Measurements from ENCODE around the gene DCAF8.

DCAF8 gene

GRCh38 chr1:160214481-160215140, 47.7 kb downstream of the DCAF8 start:
- Histone ChIP-seq H3K79me2 (ENCODE audit: insufficient read depth, low read depth) (peaks cover 14% of the 10 kb centered on the region), H4K20me1 (ENCODE audit: insufficient read depth) (0 out of 2 replicates have a peak, but pooled peaks cover 4% of the 10 kb centered on the region), H3K4me1 (ENCODE audit: low read depth, poor library complexity, severe bottlenecking) (peaks cover 17% of the 10 kb centered on the region), H3K4me2 (no peak overlapping the region), H3K36me3 (ENCODE audit: insufficient read depth) (peaks cover 27% of the 10 kb centered on the region; the same call in 1 of the 2 replicates), H3K9ac (no peak overlapping the region), H3K27ac (peak overlapping the region; percentile 5; the same call in 1 of the 2 replicates), H2AFZ (ENCODE audit: low read depth) (no peak overlapping the region), H3K27me3 (ENCODE audit: insufficient read depth, low read depth) (no peaks in the 10 kb centered on the region), H3K4me3 (IDR thresholded peaks at IDR 0.05; ENCODE audit: insufficient read depth, low read depth, low read length) (no peak overlapping the region)
- TF ChIP-seq CTCF (conservative IDR thresholded peaks at IDR 0.05; ENCODE audit: low read depth, low read length), result no peak

GRCh38 chr1:160211046-160211790, 51.1 kb downstream of the DCAF8 start:
- no peaks in the 10 kb centered on the region for H3K27me3 ChIP-seq (ENCODE audit: insufficient read depth, low read depth)
- H3K9ac ChIP-seq, result no peak overlapping the region
- 0 out of 2 replicates have a peak, but pooled peaks cover 4% of the 10 kb centered on the region for H4K20me1 ChIP-seq (ENCODE audit: insufficient read depth)
- no peak overlapping the region for H3K4me3 ChIP-seq (IDR thresholded peaks at IDR 0.05; ENCODE audit: insufficient read depth, low read depth, low read length)
- H3K79me2 ChIP-seq (ENCODE audit: insufficient read depth, low read depth), result peaks cover 38% of the 10 kb centered on the region
- H2AFZ ChIP-seq (ENCODE audit: low read depth), result no peak overlapping the region
- H3K36me3 ChIP-seq (ENCODE audit: insufficient read depth), result peaks cover 17% of the 10 kb centered on the region; the same call in 1 of the 2 replicates
- no peak overlapping the region for H3K4me2 ChIP-seq
- no peak overlapping the region for H3K27ac ChIP-seq
- H3K4me1 ChIP-seq (ENCODE audit: low read depth, poor library complexity, severe bottlenecking), result peaks cover 45% of the 10 kb centered on the region
- TF ChIP-seq CTCF (conservative IDR thresholded peaks at IDR 0.05; ENCODE audit: low read depth, low read length), result no peak

GRCh38 chr1:160210561-160210960, 51.8 kb downstream of the DCAF8 start:
- H3K36me3 ChIP-seq (ENCODE audit: insufficient read depth), result peaks cover 17% of the 10 kb centered on the region; the same call in 1 of the 2 replicates
- no peak for TF ChIP-seq CTCF (conservative IDR thresholded peaks at IDR 0.05; ENCODE audit: low read depth, low read length)
- no peak overlapping the region for H3K4me3 ChIP-seq (IDR thresholded peaks at IDR 0.05; ENCODE audit: insufficient read depth, low read depth, low read length)
- H3K4me2 ChIP-seq, result peak overlapping the region; percentile 47; the same call in 1 of the 2 replicates
- 0 out of 2 replicates have a peak, but pooled peaks cover 4% of the 10 kb centered on the region for H4K20me1 ChIP-seq (ENCODE audit: insufficient read depth)
- H2AFZ ChIP-seq (ENCODE audit: low read depth), result no peak overlapping the region
- peaks cover 48% of the 10 kb centered on the region for H3K4me1 ChIP-seq (ENCODE audit: low read depth, poor library complexity, severe bottlenecking)
- no peak overlapping the region for H3K9ac ChIP-seq
- H3K79me2 ChIP-seq (ENCODE audit: insufficient read depth, low read depth), result peaks cover 45% of the 10 kb centered on the region
- H3K27me3 ChIP-seq (ENCODE audit: insufficient read depth, low read depth), result no peaks in the 10 kb centered on the region
- no peak overlapping the region; the same call in 1 of the 2 replicates for H3K27ac ChIP-seq

- Histone ChIP-seq H3K9ac (no peak overlapping the region; the same call in 1 of the 2 replicates), H3K79me2 (ENCODE audit: insufficient read depth, low read depth) (peaks cover 47% of the 10 kb centered on the region), H2AFZ (ENCODE audit: low read depth) (no peak overlapping the region), H4K20me1 (ENCODE audit: insufficient read depth) (0 out of 2 replicates have a peak, but pooled peaks cover 4% of the 10 kb centered on the region), H3K27me3 (ENCODE audit: insufficient read depth, low read depth) (no peaks in the 10 kb centered on the region), H3K36me3 (ENCODE audit: insufficient read depth) (peaks cover 17% of the 10 kb centered on the region; the same call in 1 of the 2 replicates), H3K4me3 (IDR thresholded peaks at IDR 0.05; ENCODE audit: insufficient read depth, low read depth, low read length) (peak overlapping the region; percentile 33), H3K4me1 (ENCODE audit: low read depth, poor library complexity, severe bottlenecking) (peaks cover 54% of the 10 kb centered on the region), H3K27ac (peak overlapping the region; percentile 12; the same call in 1 of the 2 replicates), H3K4me2 (peak overlapping the region; percentile 47)
- TF ChIP-seq CTCF (conservative IDR thresholded peaks at IDR 0.05; ENCODE audit: low read depth, low read length), result 0 out of 2 replicates have a peak, but pooled peaks have one; percentile 4
Measured at GRCh38 chr1:160209321-160210046, 52.9 kb downstream of the DCAF8 start.

Measured in KMS-11 (cell line).